Endothelial cell (in vitro differentiated cells): ENCODE measurements around the gene SOX18. TPM values are rescaled to one million over a fixed set of nuclear protein-coding genes. Genes with fewer than 3 reads are reported as not detected.
A peak's percentile ranks its signal among the peaks of the same experiment; 100 is the strongest.
"Not testable (repeated sequence)": the region's sequence is repeated elsewhere in the genome, so short reads cannot be mapped to it uniquely, and the experiment has no call there.

ENCODE experiments used
- DNase-seq: peaks from one replicate; pipeline ENCODE4 v3.0.0; 2021; ENCODE audit warnings: low spot score
- H3K27ac Mint-ChIP-seq: one replicate; pipeline ENCODE4 v1.8.0; 2021; ENCODE audit warnings: mixed read lengths, inconsistent platforms; ENCODE audit not compliant: unreplicated experiment
- H3K27me3 Mint-ChIP-seq: one replicate; pipeline ENCODE4 v1.8.0; 2021; ENCODE audit warnings: mild to moderate bottlenecking, moderate library complexity, mixed read lengths, inconsistent platforms; ENCODE audit not compliant: unreplicated experiment
- H3K36me3 Mint-ChIP-seq: one replicate; pipeline ENCODE4 v1.8.0; 2021; ENCODE audit warnings: mild to moderate bottlenecking, low read depth, mixed read lengths, inconsistent platforms; ENCODE audit not compliant: unreplicated experiment
- H3K4me1 Mint-ChIP-seq: one replicate; pipeline ENCODE4 v1.8.0; 2021; ENCODE audit warnings: mild to moderate bottlenecking, mixed read lengths, inconsistent platforms; ENCODE audit not compliant: unreplicated experiment
- H3K4me3 Mint-ChIP-seq: one replicate; pipeline ENCODE4 v1.8.0; 2021; ENCODE audit warnings: mild to moderate bottlenecking, mixed read lengths, inconsistent platforms; ENCODE audit not compliant: unreplicated experiment
- H3K9me3 Mint-ChIP-seq: one replicate; pipeline ENCODE4 v1.8.0; 2021; ENCODE audit warnings: mixed read lengths, inconsistent platforms; ENCODE audit not compliant: unreplicated experiment
- total RNA-seq: library from RNA; stranded (reverse); fragmentation: NEBNext Ultra II Directional; extraction: Animal tissue kit (Norgen Biotek cat#: 25700); gene quantifications from one replicate; pipeline ENCODE4 v1.2.1, GENCODE V29; 2021; ENCODE audit not compliant: unreplicated experiment
- TF ChIP-seq, protein P1 (sequence below): fragments of 200-600 bp; sonication (generic); IDR thresholded peaks from one replicate; pipeline ENCODE4 v1.5.0; 2021; ENCODE audit warnings: antibody characterized with exemption; ENCODE audit not compliant: unreplicated experiment

Gene SOX18
- total RNA-seq, 1 donor from 2014 or later, result 149 TPM

- no peak overlapping the region for H3K27ac Mint-ChIP-seq
- peaks cover 10% of the 10 kb centered on the region for H3K27me3 Mint-ChIP-seq
- DNase-seq, result no peak
- H3K36me3 Mint-ChIP-seq, result peaks cover 67% of the 10 kb centered on the region
- H3K4me1 Mint-ChIP-seq, result peaks cover 3% of the 10 kb centered on the region
- peak overlapping the region; percentile 78 for H3K4me3 Mint-ChIP-seq
- TF ChIP-seq, protein P1, sequence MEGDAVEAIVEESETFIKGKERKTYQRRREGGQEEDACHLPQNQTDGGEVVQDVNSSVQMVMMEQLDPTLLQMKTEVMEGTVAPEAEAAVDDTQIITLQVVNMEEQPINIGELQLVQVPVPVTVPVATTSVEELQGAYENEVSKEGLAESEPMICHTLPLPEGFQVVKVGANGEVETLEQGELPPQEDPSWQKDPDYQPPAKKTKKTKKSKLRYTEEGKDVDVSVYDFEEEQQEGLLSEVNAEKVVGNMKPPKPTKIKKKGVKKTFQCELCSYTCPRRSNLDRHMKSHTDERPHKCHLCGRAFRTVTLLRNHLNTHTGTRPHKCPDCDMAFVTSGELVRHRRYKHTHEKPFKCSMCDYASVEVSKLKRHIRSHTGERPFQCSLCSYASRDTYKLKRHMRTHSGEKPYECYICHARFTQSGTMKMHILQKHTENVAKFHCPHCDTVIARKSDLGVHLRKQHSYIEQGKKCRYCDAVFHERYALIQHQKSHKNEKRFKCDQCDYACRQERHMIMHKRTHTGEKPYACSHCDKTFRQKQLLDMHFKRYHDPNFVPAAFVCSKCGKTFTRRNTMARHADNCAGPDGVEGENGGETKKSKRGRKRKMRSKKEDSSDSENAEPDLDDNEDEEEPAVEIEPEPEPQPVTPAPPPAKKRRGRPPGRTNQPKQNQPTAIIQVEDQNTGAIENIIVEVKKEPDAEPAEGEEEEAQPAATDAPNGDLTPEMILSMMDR, result no peak
- no peaks in the 10 kb centered on the region for H3K9me3 Mint-ChIP-seq
Observed at GRCh38 chr20:64021124-64021975, 28.1 kb downstream of the SOX18 start.

GRCh38 chr20:64015635-64016034, 33.8 kb downstream of the SOX18 start:
- Mint-ChIP-seq H3K4me1 (peaks cover 3% of the 10 kb centered on the region), H3K9me3 (no peaks in the 10 kb centered on the region), H3K36me3 (peaks cover 50% of the 10 kb centered on the region), H3K4me3 (no peak overlapping the region), H3K27me3 (peaks cover 8% of the 10 kb centered on the region), H3K27ac (no peak overlapping the region)
- DNase-seq, result no peak
- TF ChIP-seq, protein P1, result no peak

DNA sequence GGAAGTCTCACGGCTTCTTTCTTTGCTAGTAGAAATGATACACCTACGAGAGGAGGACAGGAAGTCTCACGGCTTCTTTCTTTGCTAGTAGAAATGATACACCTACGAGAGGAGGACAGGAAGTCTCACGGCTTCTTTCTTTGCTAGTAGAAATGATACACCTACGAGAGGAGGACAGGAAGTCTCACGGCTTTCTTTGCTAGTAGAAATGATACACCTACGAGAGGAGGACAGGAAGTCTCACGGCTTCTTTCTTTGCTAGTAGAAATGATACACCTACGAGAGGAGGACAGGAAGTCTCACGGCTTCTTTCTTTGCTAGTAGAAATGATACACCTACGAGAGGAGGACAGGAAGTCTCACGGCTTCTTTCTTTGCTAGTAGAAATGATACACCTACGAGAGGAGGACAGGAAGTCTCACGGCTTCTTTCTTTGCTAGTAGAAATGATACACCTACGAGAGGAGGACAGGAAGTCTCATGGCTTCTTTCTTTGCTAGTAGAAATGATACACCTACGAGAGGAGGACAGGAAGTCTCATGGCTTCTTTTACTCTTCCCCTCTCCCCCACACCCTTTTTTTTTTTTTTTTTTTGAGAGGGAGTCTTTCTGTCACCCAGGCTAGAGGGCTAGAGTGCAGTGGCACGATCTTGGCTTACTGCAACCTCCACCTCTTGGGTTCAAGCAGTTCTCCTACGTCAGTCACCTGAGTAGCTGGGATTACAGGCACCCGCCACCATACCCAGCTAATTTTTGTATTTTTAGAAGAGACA, 36.9 kb downstream of the SOX18 start:
- Mint-ChIP-seq H3K36me3 (peaks cover 56% of the 10 kb centered on the region), H3K9me3 (peaks cover 15% of the 10 kb centered on the region), H3K4me1 (peaks cover 22% of the 10 kb centered on the region), H3K27me3 (peaks cover 13% of the 10 kb centered on the region)
- DNase-seq, H3K4me3 Mint-ChIP-seq, H3K27ac Mint-ChIP-seq: not testable (repeated sequence)

- Mint-ChIP-seq H3K4me3 (no peak overlapping the region), H3K27ac (no peak overlapping the region), H3K27me3 (peaks cover 12% of the 10 kb centered on the region), H3K36me3 (peaks cover 51% of the 10 kb centered on the region), H3K9me3 (peaks cover 15% of the 10 kb centered on the region), H3K4me1 (peaks cover 22% of the 10 kb centered on the region)
- TF ChIP-seq, protein P1, result no peak
- no peak for DNase-seq
Observed at GRCh38 chr20:64011366-64011779, 38.1 kb downstream of the SOX18 start.

DNA sequence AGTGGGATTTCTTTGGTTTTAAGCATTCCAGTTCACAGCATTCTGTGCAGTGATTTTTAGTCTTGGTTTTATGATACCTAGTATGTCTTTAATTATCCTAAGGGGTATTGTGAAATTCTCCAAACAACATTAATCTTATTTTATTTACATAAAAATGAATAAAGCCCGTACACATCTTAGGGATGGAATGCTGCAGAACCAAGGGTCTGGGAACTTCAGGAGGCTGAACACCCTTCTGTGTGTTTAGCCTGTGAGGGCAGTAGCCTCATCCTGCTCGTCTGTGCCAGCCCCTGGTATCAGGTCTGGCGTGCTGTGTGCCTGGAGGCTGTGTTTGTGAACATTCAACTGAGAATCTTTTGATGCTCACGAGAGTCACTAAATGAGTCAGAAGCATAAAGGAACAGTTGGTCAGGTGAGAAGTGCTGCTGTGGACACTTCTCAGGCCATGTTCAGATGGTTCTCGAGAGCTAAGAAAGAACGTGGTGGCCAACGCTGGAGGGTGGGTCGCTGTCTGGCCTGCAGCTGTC, 38.7 kb downstream of the SOX18 start:
- H3K9me3 Mint-ChIP-seq, result peaks cover 15% of the 10 kb centered on the region
- no peak overlapping the region for H3K27ac Mint-ChIP-seq
- peaks cover 12% of the 10 kb centered on the region for H3K27me3 Mint-ChIP-seq
- H3K36me3 Mint-ChIP-seq, result peaks cover 50% of the 10 kb centered on the region
- TF ChIP-seq, protein P1, result no peak
- DNase-seq, result no peak
- H3K4me1 Mint-ChIP-seq, result peaks cover 22% of the 10 kb centered on the region
- H3K4me3 Mint-ChIP-seq, result no peak overlapping the region
